Bronchial epithelial cell (primary cell): ENCODE data around the gene RNU6-1. TPM values are rescaled to one million over a fixed set of nuclear protein-coding genes. Genes with fewer than 3 reads are reported as not detected.

Experiments used
- DNase-seq: peaks from one replicate; pipeline ENCODE4 v3.0.0-alpha.2; 2010; ENCODE audit warnings: low read depth
- FAIRE-seq: peaks from 2 replicates; lab custom pipeline; 2011; peaks lifted over from hg19 to GRCh38; lab: Jason Lieb, UNC
- H3K27me3 ChIP-seq: 2 replicates; pipeline ENCODE4 v1.5.1; 2011; ENCODE audit warnings: low read length; ENCODE audit not compliant: control insufficient read depth, insufficient read depth
- H3K36me3 ChIP-seq: 2 replicates; pipeline ENCODE4 v1.5.1; 2011; ENCODE audit warnings: low read length; ENCODE audit not compliant: control insufficient read depth, insufficient read depth
- H3K4me3 ChIP-seq: 2 replicates; pipeline ENCODE4 v1.5.1; 2011; ENCODE audit warnings: mild to moderate bottlenecking, low read depth, low read length, control low read depth
- CTCF ChIP-seq: IDR thresholded peaks from 2 replicates; pipeline ENCODE4 v1.5.1; 2011; ENCODE audit warnings: mild to moderate bottlenecking, moderate library complexity, low read length, control low read depth, inconsistent platforms; ENCODE audit not compliant: insufficient read depth, severe bottlenecking
- total RNA-seq: library from RNA; depleted of rRNA; stranded (reverse); fragments of >200 nt; gene quantifications from 2 replicates; pipeline ENCODE4 v1.2.1, GENCODE V29; 2014

Gene RNU6-1
- total RNA-seq, 1 donor from 2014 or later: not detected

DNA sequence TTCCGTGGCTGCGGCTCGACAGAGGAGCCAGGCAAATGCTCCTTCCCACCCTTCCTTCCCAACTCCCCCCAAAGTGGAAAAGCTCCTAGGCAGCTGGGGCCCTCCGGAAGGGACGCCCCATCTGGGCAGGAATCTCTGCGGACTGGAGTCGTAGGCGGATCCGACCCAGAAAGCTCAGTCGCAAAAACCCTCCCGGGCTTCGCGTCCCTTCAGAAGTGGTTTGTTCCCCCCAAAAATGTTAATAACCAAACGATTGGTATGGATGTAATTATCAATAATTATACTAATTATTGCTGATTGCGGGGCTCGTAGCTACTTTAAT lies 3.8 kb downstream of the RNU6-1 start:
- DNase-seq (no peak), FAIRE-seq (no peak)
- H3K4me3 ChIP-seq: peak overlapping the region; percentile 8

DNA sequence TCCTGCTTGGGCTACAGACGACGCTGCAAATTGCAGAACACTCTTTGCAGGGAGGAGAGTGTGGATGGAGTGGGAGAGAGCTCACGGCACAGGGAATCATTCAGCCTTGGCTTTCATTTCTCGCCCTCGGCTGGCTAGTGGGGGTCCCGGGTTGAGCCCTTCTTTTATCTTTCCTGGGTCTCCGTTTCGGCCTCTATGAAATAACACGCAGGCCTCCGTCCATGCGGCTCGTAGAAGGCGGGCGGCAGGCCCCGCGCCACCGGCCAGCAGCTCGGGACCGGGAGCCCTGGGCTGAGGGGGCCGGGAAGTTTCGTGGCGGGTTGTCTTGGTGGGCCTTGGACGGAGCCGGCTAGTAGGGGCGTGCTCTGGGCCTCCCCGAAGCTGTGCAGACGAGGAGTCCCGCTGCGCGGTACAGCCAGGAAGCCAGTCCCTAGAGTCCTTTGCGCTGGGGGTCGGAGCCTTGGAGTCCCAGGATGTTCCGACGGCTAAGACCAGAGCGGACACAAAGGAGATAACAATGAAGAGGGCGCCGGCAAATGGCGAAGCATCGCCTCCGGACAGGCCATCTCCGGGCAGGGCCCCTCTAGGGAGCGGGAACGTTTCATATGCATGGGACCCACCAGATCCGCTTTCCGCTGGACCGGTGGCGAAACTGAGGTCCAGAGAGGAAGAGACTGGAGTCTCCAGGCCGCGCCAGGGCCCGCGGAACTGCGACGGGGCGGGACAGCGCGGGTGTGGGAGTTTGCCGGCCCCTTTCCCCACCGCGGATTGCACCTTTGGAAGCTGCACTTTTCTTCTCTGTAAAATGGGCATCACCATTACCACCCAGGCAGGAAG lies 4.3 kb downstream of the RNU6-1 start:
- Histone ChIP-seq H3K27me3 (peaks cover 45% of the 10 kb centered on the region), H3K4me3 (no peak overlapping the region)
- DNase-seq: no peak

More for the DNA sequence above, 3.8 kb downstream of the RNU6-1 start:
- no peak for TF ChIP-seq CTCF
- Histone ChIP-seq H3K36me3 (no peaks in the 10 kb centered on the region), H3K27me3 (peaks cover 40% of the 10 kb centered on the region)

GRCh38 chr15:67834581-67835296 lies 5.1 kb downstream of the RNU6-1 start:
- H3K36me3 ChIP-seq: no peaks in the 10 kb centered on the region
- DNase-seq (no peak), FAIRE-seq (no peak)
- no peak overlapping the region for H3K4me3 ChIP-seq
- peaks cover 50% of the 10 kb centered on the region for H3K27me3 ChIP-seq
- no peak for TF ChIP-seq CTCF

More for the DNA sequence above, 4.3 kb downstream of the RNU6-1 start:
- FAIRE-seq: no peak
- H3K36me3 ChIP-seq: no peaks in the 10 kb centered on the region
- TF ChIP-seq CTCF: no peak

DNA sequence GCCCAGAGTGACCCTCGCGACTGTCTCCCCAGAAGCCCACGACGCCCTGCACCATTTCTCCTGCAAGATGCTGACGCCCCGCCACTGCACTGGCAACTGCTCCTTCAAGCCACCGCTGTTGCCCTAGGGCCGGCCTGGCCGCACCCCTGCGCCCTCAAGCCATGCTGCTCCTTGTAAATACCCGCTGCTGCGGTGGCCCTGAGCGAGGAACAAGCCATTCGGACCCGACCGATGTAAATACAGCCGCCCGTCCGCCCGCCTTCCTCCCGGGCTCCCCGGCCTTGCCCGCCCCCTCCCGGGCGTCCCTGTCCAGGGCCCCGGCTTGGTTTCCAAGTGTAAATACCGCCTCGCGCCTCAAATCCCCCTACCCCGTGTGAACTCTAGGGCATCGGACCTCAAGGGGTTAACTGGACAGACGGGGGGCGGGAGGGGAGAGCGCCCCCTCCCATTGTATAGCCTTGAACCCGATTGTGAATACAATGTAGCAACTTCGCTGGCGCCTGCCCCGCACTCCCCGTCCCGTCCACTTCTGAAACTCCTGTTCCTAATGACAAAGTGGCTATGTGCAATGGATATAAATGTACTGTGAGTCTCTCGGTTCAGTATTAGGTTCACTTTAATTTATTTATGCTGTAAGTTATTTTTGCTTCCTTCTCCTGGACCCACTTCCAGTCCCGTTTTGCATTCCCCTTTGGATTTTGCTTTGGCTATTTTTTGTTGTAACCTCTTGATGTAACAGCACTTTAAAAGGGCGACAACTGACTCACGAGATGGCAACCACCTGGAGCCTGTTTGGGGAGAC lies 5.9 kb downstream of the RNU6-1 start:
- Histone ChIP-seq H3K4me3 (peak overlapping the region; percentile 3), H3K36me3 (no peaks in the 10 kb centered on the region), H3K27me3 (peaks cover 54% of the 10 kb centered on the region)
- TF ChIP-seq CTCF: peak; percentile 67
- no peak for DNase-seq
- FAIRE-seq: no peak

GRCh38 chr15:67832897-67833709 lies 6.7 kb downstream of the RNU6-1 start:
- DNase-seq (no peak), FAIRE-seq (no peak)
- TF ChIP-seq CTCF: no peak
- Histone ChIP-seq H3K4me3 (no peak overlapping the region), H3K27me3 (peaks cover 62% of the 10 kb centered on the region), H3K36me3 (no peaks in the 10 kb centered on the region)
